D721Med (cell line): ENCODE results near the gene LCE3E.

Source experiments
- DNase-seq: peaks from one replicate; pipeline ENCODE4 v3.0.0; 2011; ENCODE audit warnings: low spot score; ENCODE audit not compliant: insufficient read length
- FAIRE-seq: peaks from 2 replicates; lab custom pipeline; 2011; peaks lifted over from hg19 to GRCh38; lab: Jason Lieb, UNC
- CTCF ChIP-seq: IDR thresholded peaks from 2 replicates; pipeline ENCODE4 v1.5.1; 2012; ENCODE audit warnings: mild to moderate bottlenecking, control low read depth; ENCODE audit not compliant: insufficient read depth; ENCODE audit errors: missing control alignments

Gene LCE3E

DNA sequence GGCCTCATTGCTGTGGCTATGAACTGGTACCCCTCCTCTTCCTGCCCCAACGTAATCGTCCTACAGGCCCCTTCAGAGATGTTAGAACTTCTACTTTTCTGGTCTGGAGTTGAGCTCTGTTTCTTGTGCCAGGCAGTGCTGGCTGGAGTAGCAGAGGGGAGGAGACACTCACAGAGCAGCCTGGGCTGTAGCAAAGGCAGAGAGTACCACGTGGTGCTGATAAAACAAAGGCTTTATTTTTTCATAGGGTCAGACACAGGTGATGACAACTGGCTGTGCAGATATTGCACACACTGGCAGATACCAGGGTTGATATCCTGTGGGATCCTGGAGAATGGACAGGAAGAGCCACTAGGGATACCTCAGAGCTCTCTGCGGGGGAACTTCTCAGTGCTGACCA lies 29.1 kb downstream of the LCE3E start:
- TF ChIP-seq CTCF: no peak
- no peak for FAIRE-seq

GRCh38 chr1:152535774-152536173 lies 30.8 kb downstream of the LCE3E start:
- DNase-seq (no peak), FAIRE-seq (no peak)
- TF ChIP-seq CTCF: no peak

More for the DNA sequence above, 29.1 kb downstream of the LCE3E start:
- no peak for DNase-seq

- FAIRE-seq (no peak), DNase-seq (no peak)
- peak; percentile 57 for TF ChIP-seq CTCF
Measured at GRCh38 chr1:152533327-152533938, 33.1 kb downstream of the LCE3E start.

GRCh38 chr1:152525080-152525641 lies 41.4 kb downstream of the LCE3E start:
- no peak for TF ChIP-seq CTCF
- no peak for DNase-seq
- no peak for FAIRE-seq

DNA sequence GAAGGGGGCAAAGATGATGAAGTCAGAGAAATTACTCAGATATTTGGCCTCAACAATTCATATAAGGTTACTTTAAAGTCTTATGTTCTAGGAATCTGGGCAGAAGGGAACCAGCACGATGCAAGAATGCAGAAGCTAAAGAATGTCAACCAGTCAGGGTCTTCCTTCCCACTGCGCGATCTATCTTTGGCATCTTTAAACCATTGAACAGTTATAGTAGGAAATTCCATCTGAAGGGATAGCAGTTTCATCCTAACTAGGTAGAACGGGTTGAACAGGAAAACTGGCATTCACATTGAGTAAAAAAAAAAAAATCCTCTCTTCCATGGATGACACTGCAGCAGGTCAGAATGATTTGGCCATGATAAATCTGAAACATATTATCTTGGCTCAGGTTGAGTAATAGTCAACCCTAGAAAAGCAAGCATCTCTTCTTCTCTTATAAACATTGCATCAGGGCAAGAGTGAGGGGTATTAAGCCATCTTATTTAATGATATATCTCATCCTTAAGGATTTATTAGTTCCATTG lies 46.0 kb downstream of the LCE3E start:
- FAIRE-seq: no peak
- DNase-seq: no peak
- TF ChIP-seq CTCF: no peak

- TF ChIP-seq CTCF: no peak
- no peak for DNase-seq
- FAIRE-seq: no peak
Measured at GRCh38 chr1:152519851-152520250, 46.7 kb downstream of the LCE3E start.

DNA sequence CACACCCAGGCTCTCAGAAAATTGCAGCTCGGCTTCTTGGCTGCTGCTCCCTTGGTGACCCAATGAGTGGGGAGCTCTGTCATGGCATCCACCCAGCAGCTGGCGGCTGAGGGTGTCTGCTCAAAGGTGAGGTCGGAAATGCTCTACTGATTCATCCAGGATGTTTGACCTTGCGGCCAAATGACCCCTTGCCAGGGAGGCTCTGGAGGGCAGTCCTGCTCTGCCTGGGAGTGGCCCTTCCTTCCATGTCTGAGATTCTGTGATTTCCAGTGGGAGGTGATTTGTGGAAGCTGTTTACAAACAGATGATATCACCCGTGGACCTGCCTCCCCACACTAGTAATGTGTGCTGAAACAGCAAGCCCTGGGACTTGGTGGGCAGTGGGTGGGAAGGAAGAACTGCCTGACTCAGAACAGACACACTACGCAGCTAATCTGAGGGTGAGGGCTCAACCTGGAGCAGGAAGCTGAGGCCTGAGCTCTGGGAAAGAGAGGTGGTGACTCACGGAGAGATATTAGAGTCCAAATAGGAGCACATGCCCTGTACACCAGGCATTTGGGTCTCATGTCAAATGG lies 49.3 kb downstream of the LCE3E start:
- DNase-seq (no peak), FAIRE-seq (no peak)
- TF ChIP-seq CTCF: no peak
